Measurements from ENCODE around the gene SUGCT. TPM values are rescaled to one million over a fixed set of nuclear protein-coding genes. Genes with fewer than 3 reads are reported as not detected.

Gene SUGCT
- total and polyA plus RNA-seq, 9 of the 15 experiments (the other 6 are each of a cell fraction or from before 2014, with no cell fraction given) = 0.58 to 2.5 (median 1.4) TPM

- no TSS peak for BruUV-seq (replicated peaks)
- no peaks in the 10 kb centered on the region for H3K27me3 ChIP-seq (ENCODE audit: control insufficient read depth in 2 of 2, insufficient read depth in 2 of 2, low read length in 2 of 2)
- no peaks in the 10 kb centered on the region for H3K9me1 ChIP-seq (ENCODE audit: control insufficient read depth, insufficient read depth, low read length)
- WGBS (ENCODE audit: insufficient coverage, low coverage, missing lambda C conversion rate) = 0% methylated on average over 1 of the region's 1 CpG
- ChIA-PET POLR2A (no interaction called here), CTCF (ENCODE audit: low intra/inter-chr PET ratio) (no interaction called here)
- H3K79me2 ChIP-seq (ENCODE audit: control insufficient read depth, insufficient read depth, low read length) = no peaks in the 10 kb centered on the region
- H3K4me2 ChIP-seq (ENCODE audit: insufficient read depth, low read length) = no peak overlapping the region
- H4K20me1 ChIP-seq (replicated peaks; ENCODE audit: control insufficient read depth, insufficient read depth, low read length) = no peaks in the 10 kb centered on the region
- H3K4me3 ChIP-seq = no peak overlapping the region
- H3K9me3 ChIP-seq (replicated peaks; ENCODE audit: control insufficient read depth, insufficient read depth, low read depth, low read length) = no peaks in the 10 kb centered on the region
- H2AFZ ChIP-seq (ENCODE audit: low read depth, low read length) = no peak overlapping the region
- no peaks in the 10 kb centered on the region for H3K4me1 ChIP-seq (replicated peaks in 1 of 2; ENCODE audit: control insufficient read depth in 2 of 2, insufficient read depth in 2 of 2, low read length in 2 of 2)
- intact Hi-C loops (cut with micrococcal nuclease) (no loop called here), in situ Hi-C loops (cut with MboI) (no loop called here)
- no peak overlapping the region for H3K9ac ChIP-seq (ENCODE audit: insufficient read depth in 1 of 2, low read depth in 2 of 2, low read length in 2 of 2)
- no peaks in the 10 kb centered on the region for H3K36me3 ChIP-seq (ENCODE audit: control insufficient read depth, insufficient read depth, low read length)
- no peak for DNase-seq (ENCODE audit: extremely low read depth in 1 of 4, low spot score in 3 of 4)
- no peak for FAIRE-seq
- no peak overlapping the region for H3K27ac ChIP-seq (ENCODE audit: extremely low read depth, low read depth, low read length)
- ATAC-seq = no peak
- TF ChIP-seq STAT5B (CRISPR knock-in tag; IDR thresholded peaks at IDR 0.05) (no peak), BCOR (IDR thresholded peaks at IDR 0.05) (no peak), ZNF507 (tag; conservative IDR thresholded peaks at IDR 0.05) (no peak), RBM34 (IDR thresholded peaks at IDR 0.05; ENCODE audit: borderline replicate concordance, insufficient read depth, low read length) (no peak), MYC (IDR thresholded peaks at IDR 0.05; ENCODE audit: low read depth, low read length) (no peak), MYC (CRISPR knock-in tag; IDR thresholded peaks at IDR 0.05; ENCODE audit: borderline replicate concordance, low read depth) (no peak), PPARD (CRISPR knock-in tag; IDR thresholded peaks at IDR 0.05) (no peak), GABPA (tag; conservative IDR thresholded peaks at IDR 0.05; ENCODE audit: low read depth) (no peak), ZNF197 (CRISPR knock-in tag; IDR thresholded peaks at IDR 0.05; ENCODE audit: low read depth) (no peak), ZNF740 (CRISPR knock-in tag; IDR thresholded peaks at IDR 0.05) (no peak), ZNF740 (tag; IDR thresholded peaks at IDR 0.05) (no peak), TSC22D4 (tag; IDR thresholded peaks at IDR 0.05) (no peak), CREB5 (CRISPR knock-in tag; IDR thresholded peaks at IDR 0.05) (no peak), EWSR1 (IDR thresholded peaks at IDR 0.05; ENCODE audit: borderline replicate concordance, low read depth, partially characterized antibody) (no peak), ZNF764 (CRISPR knock-in tag; IDR thresholded peaks at IDR 0.05; ENCODE audit: low read depth) (no peak), NONO (IDR thresholded peaks at IDR 0.05; ENCODE audit: low read depth in 2 of 2, low read length in 1 of 2) (no peak), SRSF9 (IDR thresholded peaks at IDR 0.05; ENCODE audit: borderline replicate concordance, low read depth, low read length) (no peak), RCOR1 (IDR thresholded peaks at IDR 0.05; ENCODE audit: borderline replicate concordance in 1 of 2, low read depth in 2 of 2, low read length in 2 of 2) (no peak), CREM (IDR thresholded peaks at IDR 0.05; ENCODE audit: low read depth) (no peak), HSF4 (CRISPR knock-in tag; IDR thresholded peaks at IDR 0.05; ENCODE audit: borderline replicate concordance) (no peak), ZNF512 (tag; IDR thresholded peaks at IDR 0.05) (no peak)
Observed at GRCh38 chr7:40786909-40787308, 652.1 kb downstream of the SUGCT start.

All from K562 (cell line).